PC-9 (cell line): Measurements from ENCODE around the gene NEK4. TPM values are rescaled to one million over a fixed set of nuclear protein-coding genes. Genes with fewer than 3 reads are reported as not detected.

Experiments used
- BruUV-seq: library from RNA; stranded (reverse); fragments of 400-500 nt; replicated peaks from 2 replicates; lab custom pipeline; 2021; lab: Mats Ljungman, UMichigan
- CTCF ChIA-PET: fragments of 300-600 bp; sonication (Branson Sonifier 250); formaldehyde crosslinking; loops from one replicate; lab custom pipeline; 2022; ENCODE audit warnings: antibody characterized with exemption; lab: Charles Lee
- POLR2A ChIA-PET: fragments of 300-600 bp; sonication (Branson Sonifier 250); formaldehyde crosslinking; loops from one replicate; lab custom pipeline; 2022; ENCODE audit warnings: antibody characterized with exemption; ENCODE audit not compliant: unreplicated experiment; lab: Charles Lee
- DNase-seq, 2 experiments: peaks; one replicate each; pipeline versions ENCODE4 v3.0.0 to v3.0.0-alpha.2; 2015 to 2022; ENCODE audit warnings: mixed read lengths in 1 of 2
- H2AFZ ChIP-seq: fragments of 200-600 bp; sonication (generic); 2 replicates; pipeline ENCODE4 v1.8.1; 2017; ENCODE audit warnings: antibody characterized with exemption
- H3F3A ChIP-seq: fragments of 200-600 bp; sonication (generic); 2 replicates; pipeline ENCODE4 v1.8.1; 2017; ENCODE audit warnings: antibody characterized with exemption, mild to moderate bottlenecking, low read depth; ENCODE audit not compliant: insufficient read depth
- H3K27ac ChIP-seq: fragments of 200-600 bp; sonication (generic); 2 replicates; pipeline ENCODE4 v1.6.1; 2016; ENCODE audit warnings: mixed run types
- H3K27me3 ChIP-seq: fragments of 200-600 bp; sonication (generic); 2 replicates; pipeline ENCODE4 v1.6.1; 2016; ENCODE audit warnings: low read depth, mixed run types; ENCODE audit not compliant: insufficient read depth
- H3K36me3 ChIP-seq: fragments of 200-600 bp; sonication (generic); 2 replicates; pipeline ENCODE4 v1.6.1; 2016; ENCODE audit warnings: low read depth, mixed run types
- H3K4me1 ChIP-seq: fragments of 200-600 bp; sonication (generic); replicated peaks from 2 replicates; pipeline ENCODE4 v1.6.1; 2016; ENCODE audit warnings: mixed run types; ENCODE audit not compliant: insufficient read depth
- H3K4me2 ChIP-seq: fragments of 200-600 bp; sonication (generic); 2 replicates; pipeline ENCODE4 v1.6.1; 2017; ENCODE audit warnings: mixed run types
- H3K4me3 ChIP-seq: fragments of 200-600 bp; sonication (generic); 2 replicates; pipeline ENCODE4 v1.6.1; 2016; ENCODE audit warnings: mixed run types
- H3K79me2 ChIP-seq: fragments of 200-600 bp; sonication (generic); 2 replicates; pipeline ENCODE4 v1.6.1; 2017; ENCODE audit warnings: low read depth, mixed run types
- H3K9me2 ChIP-seq: fragments of 200-600 bp; sonication (generic); 2 replicates; pipeline ENCODE4 v1.8.1; 2017; ENCODE audit warnings: mild to moderate bottlenecking; ENCODE audit not compliant: insufficient read depth
- H3K9me3 ChIP-seq: fragments of 200-600 bp; sonication (generic); 2 replicates; pipeline ENCODE4 v1.8.1; 2016; ENCODE audit warnings: low read depth; ENCODE audit not compliant: insufficient read depth
- H4K20me1 ChIP-seq: fragments of 200-600 bp; sonication (generic); 2 replicates; pipeline ENCODE4 v1.8.1; 2017; ENCODE audit not compliant: insufficient read depth
- CTCF ChIP-seq: fragments of 200-600 bp; sonication (generic); conservative IDR thresholded peaks from 2 replicates; pipeline ENCODE4 v1.6.1; 2017; ENCODE audit warnings: mixed run types, antibody characterized with exemption, mild to moderate bottlenecking, moderate library complexity
- EZH2 ChIP-seq: fragments of 200-600 bp; sonication (generic); IDR thresholded peaks from 2 replicates; pipeline ENCODE4 v1.8.0; 2017; ENCODE audit warnings: antibody characterized with exemption, low read depth
- intact Hi-C: fragments of 100-400 bp; cut with micrococcal nuclease; formaldehyde crosslinking; loops from one replicate; pipeline ENCODE4 v1.10.0; 2022; ENCODE audit not compliant: unreplicated experiment
- total RNA-seq: library from RNA; stranded (reverse); gene quantifications from 2 replicates; pipeline ENCODE4 v1.2.3, GENCODE V29; 2021

NEK4 gene
- total RNA-seq, 1 experiment from 2014 or later = 36.5 TPM

- no peak overlapping the region for H3K4me2 ChIP-seq
- H3F3A ChIP-seq = no peaks in the 10 kb centered on the region
- H4K20me1 ChIP-seq = no peaks in the 10 kb centered on the region
- no peaks in the 10 kb centered on the region for H3K27me3 ChIP-seq
- H3K27ac ChIP-seq = no peak overlapping the region
- intact Hi-C loops = no loop called here
- DNase-seq = no peak
- H3K9me2 ChIP-seq = no peaks in the 10 kb centered on the region
- BruUV-seq = no TSS peak
- TF ChIP-seq EZH2 (no peak), CTCF (no peak)
- 0 out of 2 replicates have a peak, but pooled peaks cover 4% of the 10 kb centered on the region for H3K36me3 ChIP-seq
- no peak overlapping the region for H2AFZ ChIP-seq
- no peaks in the 10 kb centered on the region for H3K9me3 ChIP-seq
- CTCF ChIA-PET = no interaction called here
- POLR2A ChIA-PET = no interaction called here
- no peaks in the 10 kb centered on the region for H3K79me2 ChIP-seq
- no peak overlapping the region for H3K4me3 ChIP-seq
- H3K4me1 ChIP-seq = no peaks in the 10 kb centered on the region
These were observed 110.7 kb downstream of the NEK4 start for GRCh38 chr3:52660046-52660445.

Other genes starting within 250 kb of the NEK4 start
- 172 and 215 TPM in 2 replicates for gene NT5DC2, start 237.1 kb downstream of the NEK4 start, total RNA-seq
- gene UQCC5, start 234.3 kb downstream of the NEK4 start, total RNA-seq = 13.3 and 16.5 TPM in 2 replicates
- 35.2 and 42.8 TPM in 2 replicates for gene PBRM1, start 85.0 kb downstream of the NEK4 start, total RNA-seq
- 82.3 and 91.2 TPM in 2 replicates for gene GNL3, start 84.9 kb downstream of the NEK4 start, total RNA-seq
- gene GLT8D1, start 65.1 kb downstream of the NEK4 start, total RNA-seq = 42.1 and 48.6 TPM in 2 replicates
- gene SPCS1, start 64.8 kb downstream of the NEK4 start, total RNA-seq = 91.9 and 104 TPM in 2 replicates
- gene ITIH1, start 6.7 kb upstream of the NEK4 start, total RNA-seq = not detected in 2 replicates
- gene ITIH3, start 23.9 kb upstream of the NEK4 start, total RNA-seq = not detected in 2 replicates
- 2.5 and 3.2 TPM in 2 replicates for gene ITIH4, start 59.7 kb upstream of the NEK4 start, total RNA-seq
- 1.8 TPM in 1 of 2 replicates, not detected in the other for gene MUSTN1, start 64.1 kb upstream of the NEK4 start, total RNA-seq
- gene STIMATE, start 126.6 kb upstream of the NEK4 start, total RNA-seq = 16.8 and 19.7 TPM in 2 replicates